GM19238 (cell line): Measurements from ENCODE around the gene LAT.
"Not testable (repeated sequence)": the region's sequence is repeated elsewhere in the genome, so short reads cannot be mapped to it uniquely, and the experiment has no call there.

Experiments used
- DNase-seq: peaks from one replicate; pipeline ENCODE4 v3.0.0; 2011; ENCODE audit warnings: low spot score; ENCODE audit not compliant: insufficient read length

The LAT gene, protein sequence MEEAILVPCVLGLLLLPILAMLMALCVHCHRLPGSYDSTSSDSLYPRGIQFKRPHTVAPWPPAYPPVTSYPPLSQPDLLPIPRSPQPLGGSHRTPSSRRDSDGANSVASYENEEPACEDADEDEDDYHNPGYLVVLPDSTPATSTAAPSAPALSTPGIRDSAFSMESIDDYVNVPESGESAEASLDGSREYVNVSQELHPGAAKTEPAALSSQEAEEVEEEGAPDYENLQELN

DNA sequence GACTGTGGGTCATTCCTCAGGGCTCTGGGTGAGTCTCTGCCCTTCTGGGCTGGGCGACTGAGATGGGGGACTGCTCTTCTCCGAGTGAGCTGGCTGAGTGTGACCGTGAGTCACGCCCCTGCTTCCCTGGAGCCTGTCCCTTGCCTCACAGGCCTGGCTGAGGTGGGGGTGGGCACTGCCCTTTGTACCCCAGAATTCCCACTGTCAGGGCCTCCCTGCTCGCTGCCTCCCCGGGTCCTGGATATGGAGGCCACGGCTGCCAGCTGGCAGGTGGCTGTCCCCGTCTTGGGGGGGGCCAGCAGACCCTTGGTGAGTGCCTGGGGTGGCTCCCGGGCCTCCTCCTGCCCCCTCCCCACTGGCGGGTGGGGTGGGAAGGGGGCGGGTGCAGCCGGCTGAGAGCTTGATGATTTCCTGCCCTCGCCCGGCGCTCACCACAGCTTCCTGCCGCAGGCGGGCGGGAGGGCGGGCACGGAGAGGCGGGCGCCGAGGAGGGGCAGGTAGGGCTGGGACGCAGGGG lies at the start of gene LAT:
TSS of gene LAT (plus strand) at position 434 of the 517 bp plus-strand sequence. CDS start 366 bp downstream, outside the sequence.
- DNase-seq: no peak

DNA sequence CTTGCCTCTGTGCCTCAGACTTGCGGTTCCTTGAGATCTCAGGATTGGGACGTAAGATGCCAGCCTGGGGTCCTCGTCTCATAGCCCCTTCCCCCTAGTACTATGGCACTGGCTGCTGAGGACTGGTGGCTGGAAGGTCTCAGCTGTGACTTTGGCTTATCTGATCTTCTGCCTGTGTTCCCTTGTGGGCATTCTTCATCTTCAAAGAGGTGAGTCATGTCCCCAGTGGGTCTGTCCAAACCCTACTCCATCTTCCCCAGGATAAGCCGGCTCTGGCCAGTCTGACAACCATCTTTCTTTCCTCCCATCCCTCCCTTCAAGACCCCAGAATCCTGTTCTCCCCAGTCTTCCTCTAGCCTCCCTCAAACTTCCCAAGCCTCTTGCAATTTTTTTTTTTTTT lies 49.5 kb upstream of the LAT start:
- DNase-seq: no peak

DNA sequence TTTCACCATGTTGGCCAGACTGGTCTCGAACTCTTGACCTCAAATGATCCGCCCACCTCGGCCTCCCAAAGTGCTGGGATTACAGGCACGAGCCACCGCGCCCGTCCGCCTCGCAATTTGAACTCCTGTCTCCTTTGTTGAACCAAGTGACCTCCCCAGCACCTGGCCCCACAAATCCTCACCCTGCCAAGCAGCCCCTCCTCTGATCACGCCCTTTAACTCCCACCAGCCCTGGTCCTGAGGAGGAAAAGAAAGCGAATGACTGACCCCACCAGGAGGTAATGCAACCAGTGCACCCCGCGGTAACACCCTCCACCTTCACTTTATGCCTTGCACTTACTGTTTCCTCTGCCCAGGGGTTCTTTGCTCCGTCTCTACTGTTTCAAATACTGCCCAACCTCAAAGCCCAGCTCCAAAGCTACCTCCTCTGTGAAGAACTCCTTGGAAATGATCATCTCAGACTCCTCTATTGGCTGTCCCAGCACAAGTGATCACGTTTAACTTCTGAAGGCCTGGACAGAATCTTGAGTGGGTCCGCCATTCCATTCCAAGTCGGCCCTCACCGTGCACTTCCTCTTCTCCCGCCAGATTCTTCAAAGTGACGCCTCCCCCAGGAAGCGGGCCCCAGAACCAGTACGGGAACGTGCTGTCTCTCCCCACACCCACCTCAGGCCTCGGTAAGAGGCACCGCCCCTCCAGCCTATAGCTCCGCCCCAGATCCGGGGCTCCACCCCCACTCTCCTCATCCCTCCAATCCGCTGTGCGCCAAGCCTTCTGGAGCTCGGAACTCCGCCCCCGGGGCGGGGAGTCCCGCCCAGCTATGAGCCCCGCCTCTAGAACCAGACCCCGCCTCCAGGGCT lies 48.7 kb upstream of the LAT start:
- DNase-seq: peak; percentile 81

DNA sequence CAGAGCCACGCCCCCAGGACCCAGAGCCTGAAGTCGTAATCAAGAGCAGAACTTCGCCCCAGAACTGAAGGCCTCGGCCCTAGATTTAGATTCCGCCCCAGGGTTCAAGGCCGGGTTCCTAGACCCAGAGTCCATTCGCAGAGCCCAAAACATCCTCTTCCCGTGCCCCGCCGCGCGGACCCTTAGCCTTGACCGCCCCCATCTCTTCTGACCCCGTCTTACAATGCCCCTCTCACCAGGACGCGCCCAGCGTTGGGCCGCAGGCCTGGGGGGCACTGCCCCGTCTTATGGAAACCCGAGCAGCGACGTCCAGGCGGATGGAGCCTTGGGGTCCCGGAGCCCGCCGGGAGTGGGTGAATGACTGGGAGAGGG lies 48.1 kb upstream of the LAT start:
- no peak for DNase-seq

DNA sequence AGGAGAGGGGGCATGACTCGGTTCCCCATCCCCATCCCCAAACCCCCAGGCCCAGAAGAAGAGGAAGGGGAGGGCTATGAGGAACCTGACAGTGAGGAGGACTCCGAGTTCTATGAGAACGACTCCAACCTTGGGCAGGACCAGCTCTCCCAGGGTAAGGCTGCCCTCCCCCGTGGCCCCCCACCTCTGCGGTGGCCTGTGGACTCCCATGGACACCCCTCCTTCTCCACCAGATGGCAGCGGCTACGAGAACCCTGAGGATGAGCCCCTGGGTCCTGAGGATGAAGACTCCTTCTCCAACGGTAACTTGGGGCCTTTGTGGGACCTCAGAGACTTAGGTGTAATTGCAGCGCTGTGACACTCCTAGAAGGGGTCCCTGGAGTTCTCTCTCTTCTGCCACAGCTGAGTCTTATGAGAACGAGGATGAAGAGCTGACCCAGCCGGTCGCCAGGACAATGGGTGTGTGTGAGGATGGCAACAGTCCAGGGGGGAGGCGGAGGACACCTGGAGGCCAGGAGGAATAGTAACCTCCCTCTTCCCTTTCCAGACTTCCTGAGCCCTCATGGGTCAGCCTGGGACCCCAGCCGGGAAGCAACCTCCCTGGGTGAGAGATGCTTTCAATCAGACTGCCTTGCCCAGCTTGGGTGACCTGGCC lies 47.5 kb upstream of the LAT start:
- no peak for DNase-seq

DNA sequence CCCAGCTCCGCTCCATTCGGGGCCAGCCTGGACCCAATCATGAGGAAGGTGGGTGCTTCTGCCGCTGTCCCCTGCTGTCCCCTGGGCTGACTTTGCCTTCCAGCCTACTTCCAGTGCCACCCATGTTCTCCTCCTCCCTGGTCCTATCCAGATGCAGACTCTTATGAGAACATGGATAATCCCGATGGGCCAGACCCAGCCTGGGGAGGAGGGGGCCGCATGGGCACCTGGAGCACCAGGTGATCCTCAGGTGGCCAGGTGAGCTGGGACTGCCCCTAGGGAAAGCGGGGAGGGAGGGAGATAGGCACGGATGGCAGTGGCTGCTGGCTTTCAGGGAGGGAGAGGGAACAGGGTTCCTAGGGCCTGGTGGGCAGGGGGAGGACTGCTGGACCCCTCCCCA lies 46.1 kb upstream of the LAT start:
- no peak for DNase-seq

DNA sequence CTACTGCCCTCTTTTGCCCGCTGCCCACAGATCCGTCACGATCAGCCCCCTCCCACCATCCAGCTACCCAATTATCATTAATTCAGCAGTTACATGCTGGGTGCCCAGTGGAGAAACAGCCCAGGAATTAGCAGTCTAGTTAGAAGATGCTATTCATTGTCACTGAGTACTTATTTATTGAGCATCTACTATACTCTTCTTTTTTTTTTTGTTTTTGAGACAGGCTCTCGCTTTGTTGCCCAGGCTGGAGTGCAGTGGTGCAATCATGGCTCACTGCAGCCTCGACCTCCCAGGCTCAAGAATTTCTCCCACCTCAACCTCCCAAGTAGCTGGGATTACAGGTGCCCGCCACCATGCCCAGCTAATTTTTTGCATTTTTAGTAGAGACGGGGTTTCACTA lies 45.0 kb upstream of the LAT start:
- not testable (repeated sequence) for DNase-seq

DNA sequence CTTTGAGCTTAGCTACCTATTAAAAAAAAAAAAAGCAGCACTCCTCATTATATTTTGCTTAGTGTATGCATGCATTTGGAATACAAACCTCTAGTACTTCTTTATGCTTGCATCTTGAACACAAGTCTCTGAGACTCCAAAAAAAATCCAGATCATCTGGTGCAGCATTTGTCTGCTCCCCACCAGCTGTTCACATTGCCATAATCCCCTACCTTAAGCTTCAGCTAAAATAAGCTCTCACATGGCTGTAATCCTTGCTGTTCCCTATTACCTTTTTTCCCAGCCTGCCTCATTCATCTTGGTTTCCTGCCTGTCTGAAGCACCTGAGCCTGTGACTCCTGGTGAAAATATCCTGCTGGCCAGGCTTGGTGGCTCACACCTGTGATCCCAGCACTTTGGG lies 41.6 kb upstream of the LAT start:
- DNase-seq: no peak

DNA sequence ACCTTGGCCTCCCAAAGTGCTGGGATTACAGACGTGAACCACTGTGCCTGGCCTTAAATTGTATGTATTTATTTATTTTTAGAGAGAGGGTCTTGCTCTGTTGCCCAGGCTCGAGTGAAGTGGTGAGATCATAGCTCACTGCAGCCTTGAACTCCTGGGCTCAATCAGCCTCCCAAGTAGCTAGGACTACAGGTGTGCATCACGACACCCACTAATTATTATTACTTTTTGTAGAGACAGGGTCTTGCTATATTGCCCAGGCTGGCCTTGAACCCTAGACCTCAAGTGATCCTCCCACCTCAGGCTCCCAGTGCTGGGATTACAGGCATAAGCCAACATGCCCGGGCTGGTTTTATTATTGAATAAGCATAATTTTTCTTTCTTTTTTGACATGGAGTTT lies 38.2 kb upstream of the LAT start:
- DNase-seq: no peak

DNA sequence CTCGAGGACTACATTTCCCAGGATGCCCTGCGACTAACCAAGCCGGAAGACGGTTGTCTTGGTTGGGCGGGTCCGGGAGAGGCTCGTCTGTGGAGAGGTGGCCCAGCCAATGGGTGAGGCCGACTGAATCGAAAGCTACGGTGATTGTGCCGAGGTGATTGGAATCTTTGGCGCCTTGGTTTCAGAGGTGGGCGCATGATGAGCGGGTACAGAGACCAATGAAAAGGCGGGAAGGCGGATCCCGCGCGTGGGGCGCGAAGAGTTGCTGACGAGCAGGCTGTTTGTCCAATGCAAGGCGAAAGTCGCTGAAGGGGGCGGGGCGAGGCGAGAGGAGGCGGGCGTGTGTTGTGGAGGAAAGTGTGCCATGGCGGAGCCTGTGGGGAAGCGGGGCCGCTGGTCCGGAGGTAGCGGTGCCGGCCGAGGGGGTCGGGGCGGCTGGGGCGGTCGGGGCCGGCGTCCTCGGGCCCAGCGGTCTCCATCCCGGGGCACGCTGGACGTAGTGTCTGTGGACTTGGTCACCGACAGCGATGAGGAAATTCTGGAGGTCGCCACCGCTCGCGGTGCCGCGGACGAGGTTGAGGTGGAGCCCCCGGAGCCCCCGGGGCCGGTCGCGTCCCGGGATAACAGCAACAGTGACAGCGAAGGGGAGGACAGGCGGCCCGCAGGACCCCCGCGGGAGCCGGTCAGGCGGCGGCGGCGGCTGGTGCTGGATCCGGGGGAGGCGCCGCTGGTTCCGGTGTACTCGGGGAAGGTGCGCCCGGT lies 34.0 kb upstream of the LAT start, which contains the start of gene NFATC2IP:
TSS of gene NFATC2IP (plus strand) at position 290 of the 762 bp plus-strand sequence. CDS start at position 365, 75 bp downstream.
- DNase-seq: peak; percentile 97

DNA sequence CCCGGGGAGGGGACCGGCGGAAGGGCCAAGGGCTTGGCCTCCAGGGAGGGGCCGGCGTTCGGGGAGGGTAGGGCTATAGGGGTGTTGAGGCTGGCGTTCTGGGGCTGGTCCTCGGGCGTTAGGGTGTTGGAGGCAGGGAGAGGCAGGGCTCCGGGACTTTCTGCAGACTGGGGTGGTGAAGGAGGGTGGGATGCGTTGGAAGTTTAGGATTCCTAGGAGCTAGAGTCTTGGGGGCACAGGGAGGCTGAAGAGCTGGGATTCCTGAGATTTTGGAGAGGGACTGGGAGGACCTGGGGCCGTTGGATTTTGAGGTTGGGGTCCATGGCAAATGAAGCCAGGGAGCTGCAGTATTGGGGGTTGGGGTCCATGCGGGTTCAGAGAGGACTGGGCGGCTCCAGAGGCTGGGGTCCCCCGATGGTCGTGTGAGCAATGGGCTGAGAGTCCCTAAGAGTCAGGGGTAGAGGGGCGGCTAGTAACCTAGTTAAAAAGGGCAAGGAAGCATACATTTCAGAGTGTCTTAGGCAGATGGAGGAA lies 33.4 kb upstream of the LAT start:
- peak; percentile 58 for DNase-seq

DNA sequence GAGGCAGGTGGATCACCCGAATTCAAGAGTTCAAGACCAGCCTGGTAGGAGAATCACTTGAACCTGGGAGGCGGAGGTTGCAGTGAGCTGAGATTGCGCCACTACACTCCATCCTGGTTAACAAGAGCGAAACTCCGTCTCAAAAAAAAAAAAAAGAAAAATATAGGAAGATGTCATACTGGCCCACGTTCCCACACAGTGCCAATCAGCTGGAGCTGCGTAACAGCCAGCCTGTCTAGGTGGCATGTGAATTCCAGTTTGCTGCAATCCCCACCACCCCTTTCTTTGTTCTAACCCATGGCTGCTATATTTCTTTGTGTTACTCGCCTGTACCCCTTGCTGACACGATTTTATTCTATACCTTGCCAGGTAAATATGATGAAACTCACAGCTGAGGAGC lies 26.6 kb upstream of the LAT start:
- DNase-seq: no peak

DNA sequence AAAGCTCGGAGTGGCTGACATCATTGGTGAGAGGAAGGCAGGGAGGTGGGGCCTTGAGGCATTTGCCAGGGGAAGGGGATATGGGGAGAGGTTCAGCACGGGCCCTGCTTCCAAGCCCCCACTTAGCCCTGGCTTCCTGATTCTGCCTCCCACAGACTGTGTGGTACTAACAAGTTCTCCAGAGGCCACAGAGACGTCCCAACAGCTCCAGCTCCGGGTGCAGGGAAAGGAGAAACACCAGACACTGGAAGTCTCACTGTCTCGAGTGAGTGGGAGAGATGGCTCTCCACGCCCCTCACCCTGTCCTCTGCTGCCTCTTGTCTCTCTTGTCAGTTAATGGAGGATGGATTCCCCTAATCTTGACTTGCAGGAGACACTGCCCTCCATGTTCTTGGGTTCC lies 26.0 kb upstream of the LAT start:
- no peak for DNase-seq

DNA sequence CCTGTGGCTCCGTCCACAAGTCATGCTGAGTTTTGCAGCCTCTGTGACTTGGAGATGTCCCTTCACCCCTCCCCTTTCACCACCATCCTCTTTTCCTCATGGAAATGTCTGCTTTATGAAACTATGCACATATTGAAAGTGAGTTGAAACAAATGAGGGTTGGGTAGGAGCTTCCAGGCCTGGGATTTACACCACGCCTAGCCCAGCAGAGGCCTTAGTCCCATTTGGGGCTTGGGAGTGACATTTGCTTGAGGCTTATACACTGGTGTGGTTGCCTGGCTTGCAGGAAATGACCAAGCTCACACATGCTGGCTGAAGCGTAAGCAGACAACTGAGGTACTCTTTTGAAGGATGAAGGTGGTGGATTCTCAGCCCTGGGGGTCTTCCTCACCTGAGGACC lies 20.8 kb upstream of the LAT start:
- no peak for DNase-seq

DNA sequence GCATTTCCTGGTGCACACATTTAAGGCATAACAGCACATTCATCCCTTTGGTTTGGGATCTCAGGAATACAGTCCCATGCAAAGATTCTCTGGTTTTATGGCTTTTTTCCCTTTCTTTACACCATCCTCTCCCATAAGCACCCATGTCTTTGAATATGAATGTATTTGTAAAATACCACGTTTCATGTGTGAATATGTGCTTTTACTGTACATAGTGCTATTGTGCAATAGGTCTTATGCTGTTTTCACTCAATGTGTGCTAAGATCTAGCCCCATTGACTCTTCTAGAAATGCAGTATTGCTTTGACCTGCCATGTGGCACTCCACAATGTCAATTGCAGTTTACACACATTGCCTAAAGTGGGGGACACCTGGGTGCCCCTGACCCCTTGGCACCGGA lies 20.4 kb upstream of the LAT start:
- DNase-seq: no peak

DNA sequence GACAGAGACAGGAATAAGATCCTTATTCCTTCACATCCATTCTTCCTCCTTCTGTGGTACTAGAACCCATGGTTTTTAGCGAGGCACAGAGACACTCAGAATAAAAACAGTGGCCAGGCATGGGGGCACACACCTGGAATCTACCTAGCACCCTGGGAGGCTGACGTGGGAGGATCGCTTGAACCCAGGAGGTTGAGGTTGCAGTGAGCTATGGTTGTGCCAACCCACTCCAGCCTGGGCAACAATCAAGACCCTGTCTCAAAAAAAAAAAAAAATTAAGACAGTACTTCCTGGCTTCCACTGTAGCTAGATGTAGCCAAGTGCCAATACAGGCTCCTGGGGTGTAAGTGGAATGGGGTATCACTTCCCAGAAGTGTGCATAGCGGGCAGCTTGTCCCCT lies 17.7 kb upstream of the LAT start:
- no peak for DNase-seq

DNA sequence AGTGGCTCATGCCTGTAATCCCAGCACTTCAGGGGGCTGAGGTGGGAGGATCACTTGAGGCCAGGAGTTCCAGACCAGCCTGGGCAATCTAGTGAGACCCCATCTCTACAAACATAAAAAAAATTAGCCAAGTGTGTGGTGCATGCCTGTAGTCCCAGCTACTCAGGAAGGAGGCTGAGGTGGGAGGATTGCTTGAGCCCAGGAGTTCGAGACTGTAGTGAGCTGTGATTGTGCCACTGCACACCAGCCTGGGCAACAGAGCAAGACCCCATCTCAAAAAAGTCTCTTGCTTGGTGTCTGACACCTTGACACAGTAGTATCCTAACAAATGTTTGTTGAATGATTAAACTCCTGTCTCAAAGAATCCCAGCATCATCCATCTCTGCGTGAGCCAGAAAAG lies 15.2 kb upstream of the LAT start:
- not testable (repeated sequence) for DNase-seq

DNA sequence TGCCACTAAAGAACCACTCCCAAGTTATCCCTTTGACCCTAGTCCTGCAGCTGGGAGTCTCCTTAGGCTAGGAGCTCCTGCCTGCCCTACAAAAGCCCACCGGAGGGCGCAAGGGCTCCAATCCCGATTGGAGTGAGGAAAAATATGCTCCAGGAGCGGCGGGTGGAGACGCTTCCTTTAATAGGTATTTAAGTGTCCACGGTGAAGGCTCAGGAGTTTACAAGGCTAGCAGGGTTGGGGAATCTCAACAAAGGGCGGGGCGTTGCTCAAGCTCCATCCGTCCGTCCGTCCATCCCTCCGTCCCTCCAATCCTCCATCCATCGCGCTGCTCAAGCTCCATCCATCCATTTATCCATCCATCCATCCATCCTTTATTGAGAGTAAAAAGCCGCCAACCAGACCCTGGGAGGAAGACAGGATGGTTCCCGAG lies 10.8 kb upstream of the LAT start:
- no peak for DNase-seq

DNA sequence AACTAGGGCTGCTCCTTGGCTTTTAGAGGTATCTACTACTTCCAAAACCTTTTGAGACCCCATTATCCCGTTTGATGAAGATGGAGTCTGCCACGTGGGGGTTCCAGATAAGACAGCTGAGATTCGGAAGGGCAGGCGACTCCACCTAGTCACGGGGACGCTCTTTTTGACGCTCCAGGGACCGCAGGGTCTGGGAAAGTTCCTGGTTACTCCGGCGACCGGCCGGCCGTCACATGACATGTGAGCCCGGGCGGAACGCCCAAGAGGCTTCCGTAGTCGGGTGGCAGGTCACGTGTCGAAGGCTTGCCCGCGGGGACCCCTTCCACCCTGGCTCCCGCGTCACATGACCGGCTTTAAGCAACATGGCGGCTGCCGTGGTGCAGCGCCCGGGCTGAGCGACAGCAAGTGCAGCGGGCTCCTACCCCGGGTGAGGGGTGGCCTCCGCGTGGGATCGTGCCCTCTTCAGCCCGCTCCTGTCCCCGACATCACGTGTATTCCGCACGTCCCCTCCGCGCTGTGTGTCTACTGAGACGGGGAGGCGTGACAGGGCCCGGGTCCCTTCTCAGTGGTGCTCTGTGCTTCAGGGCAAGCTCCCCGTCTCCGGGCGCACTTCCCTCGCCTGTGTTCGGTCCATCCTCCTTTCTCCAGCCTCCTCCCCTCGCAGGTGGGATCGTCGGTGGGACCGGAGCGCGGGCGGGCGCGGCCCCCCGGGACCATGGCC lies 10.3 kb upstream of the LAT start, which contains the start of gene SPNS1:
TSS of gene SPNS1 (plus strand) at position 342 of the 721 bp plus-strand sequence. CDS start at position 716, 374 bp downstream.
- peak; percentile 98 for DNase-seq

DNA sequence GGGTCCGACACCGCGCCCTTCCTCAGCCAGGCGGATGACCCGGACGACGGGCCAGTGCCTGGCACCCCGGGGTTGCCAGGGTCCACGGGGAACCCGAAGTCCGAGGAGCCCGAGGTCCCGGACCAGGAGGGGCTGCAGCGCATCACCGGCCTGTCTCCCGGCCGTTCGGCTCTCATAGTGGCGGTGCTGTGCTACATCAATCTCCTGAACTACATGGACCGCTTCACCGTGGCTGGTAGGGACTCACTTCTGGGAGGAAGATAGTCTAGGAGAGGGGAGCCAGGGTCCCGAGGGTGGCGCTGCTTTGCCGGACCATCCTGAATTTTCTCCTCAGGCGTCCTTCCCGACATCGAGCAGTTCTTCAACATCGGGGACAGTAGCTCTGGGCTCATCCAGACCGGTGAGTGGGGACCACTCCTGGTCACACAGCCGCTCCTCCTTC lies 9.7 kb upstream of the LAT start:
- DNase-seq: no peak
